Activated CD8-positive, alpha-beta memory T cell treated with anti-CD3 and anti-CD28 coated beads, Interleukin-2, amount 10 ng/mL, durations not matched to agents 7 days and 5 days (primary cell): ENCODE results near the gene KRT12. TPM values are rescaled to one million over a fixed set of nuclear protein-coding genes. Genes with fewer than 3 reads are reported as not detected.

Source experiments
- ATAC-seq: fragments of 150-1000 bp; cut with Tn5 transposase; one replicate; pipeline ENCODE4 v1.10.0; 2021; ENCODE audit warnings: moderate library complexity
- CTCF ChIA-PET: fragments of 350-600 bp; sonication (Branson Sonifier 250); formaldehyde crosslinking; loops from one replicate; lab custom pipeline; 2021; ENCODE audit warnings: antibody characterized with exemption; lab: Charles Lee
- DNase-seq: peaks from one replicate; pipeline ENCODE4 v3.0.0-alpha.2; 2020
- H3K27ac Mint-ChIP-seq: one replicate; pipeline ENCODE4 v1.8.0; 2021; ENCODE audit warnings: mild to moderate bottlenecking, mixed read lengths
- H3K27me3 Mint-ChIP-seq: one replicate; pipeline ENCODE4 v1.8.0; 2021; ENCODE audit warnings: mixed read lengths
- H3K36me3 Mint-ChIP-seq: one replicate; pipeline ENCODE4 v1.8.0; 2021; ENCODE audit warnings: mild to moderate bottlenecking, mixed read lengths
- H3K4me1 Mint-ChIP-seq: one replicate; pipeline ENCODE4 v1.8.0; 2021; ENCODE audit warnings: mixed read lengths
- H3K4me3 Mint-ChIP-seq: one replicate; pipeline ENCODE4 v1.8.0; 2021; ENCODE audit warnings: mild to moderate bottlenecking, moderate library complexity, mixed read lengths
- H3K9me3 Mint-ChIP-seq: one replicate; pipeline ENCODE4 v1.8.0; 2022; ENCODE audit warnings: low read depth, mixed read lengths
- total RNA-seq, 2 experiments: library from RNA; stranded (reverse); gene quantifications; one replicate each; pipeline ENCODE4 v1.2.3, GENCODE V29; 2021

Gene KRT12
- total RNA-seq, 2 experiments from 2014 or later: not detected

- H3K9me3 Mint-ChIP-seq: no peaks in the 10 kb centered on the region
- DNase-seq: no peak
- H3K36me3 Mint-ChIP-seq: no peaks in the 10 kb centered on the region
- no peak for ATAC-seq
- no peak overlapping the region for H3K27ac Mint-ChIP-seq
- no peak overlapping the region for H3K4me3 Mint-ChIP-seq
- no peaks in the 10 kb centered on the region for H3K4me1 Mint-ChIP-seq
- H3K27me3 Mint-ChIP-seq: peaks cover 44% of the 10 kb centered on the region
- CTCF ChIA-PET: interaction anchor here (1.3 kb wide), 1 partner anchor 813 kb away, joined by 3 read pairs; no protein-coding TSS in a partner anchor
Measured at GRCh38 chr17:40849723-40850122, 17.3 kb downstream of the KRT12 start.

DNA sequence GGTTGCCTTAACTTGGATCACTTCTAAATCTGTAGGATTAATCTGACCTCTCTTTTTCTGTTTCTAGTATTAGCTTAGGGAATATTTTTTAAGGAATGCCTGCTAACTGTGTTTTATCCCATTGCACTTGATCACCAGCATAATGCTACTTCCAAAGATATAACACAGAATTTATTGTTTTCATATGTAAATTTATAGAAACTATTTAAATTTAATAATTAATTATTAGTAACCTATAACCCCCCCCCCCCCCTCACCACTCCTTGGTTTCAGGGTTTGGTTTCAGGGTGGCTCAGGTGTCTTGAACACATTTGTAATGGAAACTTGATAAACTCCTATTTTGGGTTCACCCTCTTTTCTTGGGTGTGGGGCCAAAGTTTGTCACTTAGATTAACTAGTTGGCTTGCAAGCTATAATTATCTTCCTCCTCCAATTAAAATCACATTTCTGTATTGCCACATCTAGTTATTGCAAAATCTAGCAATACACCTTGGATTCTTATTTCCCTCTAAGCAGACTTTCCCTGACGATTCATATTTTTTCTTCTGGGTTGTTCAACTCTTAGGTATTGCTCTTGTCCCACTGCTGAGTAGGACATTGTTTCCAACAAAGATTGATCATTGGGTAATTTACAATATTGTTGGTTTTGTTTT is 18.3 kb downstream of the KRT12 start:
- CTCF ChIA-PET: interaction anchor here (1.1 to 1.3 kb wide), 2 partner anchors 800 to 814 kb away, joined by 3 read pairs; no protein-coding TSS in a partner anchor
- ATAC-seq: no peak

DNA sequence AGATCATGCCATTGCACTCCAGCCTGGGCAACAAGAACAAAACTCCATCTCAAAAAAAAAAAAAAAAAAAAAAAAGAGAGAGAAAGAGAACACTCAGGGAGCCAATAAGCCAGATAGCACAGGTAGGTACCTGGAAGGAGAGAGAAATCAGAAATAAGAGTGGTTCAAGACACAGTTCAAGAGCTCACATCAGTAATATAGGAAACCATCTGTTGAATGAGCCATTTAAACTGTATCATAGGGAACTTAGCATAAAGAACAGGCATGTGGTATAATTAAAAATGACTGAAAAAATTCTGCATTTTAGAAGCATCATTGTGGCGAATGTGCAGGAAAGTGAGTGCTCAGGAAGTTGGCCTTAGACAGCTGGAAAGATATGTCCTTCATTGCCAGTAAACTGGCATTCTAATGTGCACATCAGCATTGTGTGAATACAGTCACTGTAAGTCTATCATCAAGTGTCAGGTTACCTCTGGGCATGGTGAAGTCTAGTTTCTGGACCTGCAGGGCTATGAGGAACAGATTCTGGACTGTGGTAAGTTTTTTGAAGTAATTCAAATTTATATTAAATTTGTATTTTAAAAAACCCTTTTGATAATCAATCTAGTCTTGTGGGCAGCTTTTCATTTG is 20.4 kb downstream of the KRT12 start:
- Mint-ChIP-seq H3K4me1 (peaks cover 2% of the 10 kb centered on the region), H3K27ac (no peak overlapping the region), H3K9me3 (no peaks in the 10 kb centered on the region), H3K36me3 (no peaks in the 10 kb centered on the region), H3K4me3 (no peak overlapping the region), H3K27me3 (peaks cover 46% of the 10 kb centered on the region)
- DNase-seq: no peak
- CTCF ChIA-PET: interaction anchor here (0.9 kb wide), 1 partner anchor 39 kb away, joined by 3 read pairs; no protein-coding TSS in a partner anchor
- ATAC-seq: no peak

More for the DNA sequence above, 18.3 kb downstream of the KRT12 start:
- no peak for DNase-seq
- no peak overlapping the region for H3K4me3 Mint-ChIP-seq
- H3K27ac Mint-ChIP-seq: no peak overlapping the region
- no peaks in the 10 kb centered on the region for H3K9me3 Mint-ChIP-seq
- no peaks in the 10 kb centered on the region for H3K4me1 Mint-ChIP-seq
- H3K36me3 Mint-ChIP-seq: no peaks in the 10 kb centered on the region
- H3K27me3 Mint-ChIP-seq: peaks cover 46% of the 10 kb centered on the region

DNA sequence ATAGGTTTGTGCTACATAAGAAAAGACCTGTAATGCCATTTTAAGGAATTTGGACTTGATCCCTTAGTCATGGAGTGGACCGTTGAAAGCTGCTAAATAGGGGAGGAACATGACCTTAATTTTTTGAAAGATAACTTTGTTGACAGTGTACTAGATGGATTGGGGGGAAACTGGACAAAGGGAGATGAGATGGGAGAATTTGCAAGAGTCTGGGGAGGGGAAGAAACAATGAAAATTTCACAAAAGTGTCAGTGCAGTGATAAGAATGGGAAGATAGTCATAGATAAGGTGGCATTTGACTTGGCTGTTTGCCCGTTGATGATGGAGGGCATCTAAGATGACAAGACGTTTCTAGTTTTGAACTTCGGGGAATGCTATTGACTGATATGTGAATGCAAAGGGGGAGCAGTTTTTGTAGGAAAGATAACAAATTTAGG is 22.3 kb downstream of the KRT12 start:
- DNase-seq (no peak), ATAC-seq (no peak)
- Mint-ChIP-seq H3K36me3 (no peaks in the 10 kb centered on the region), H3K4me1 (peaks cover 2% of the 10 kb centered on the region), H3K27ac (no peak overlapping the region), H3K9me3 (no peaks in the 10 kb centered on the region), H3K27me3 (peaks cover 43% of the 10 kb centered on the region), H3K4me3 (no peak overlapping the region)
- CTCF ChIA-PET: no interaction called here

DNA sequence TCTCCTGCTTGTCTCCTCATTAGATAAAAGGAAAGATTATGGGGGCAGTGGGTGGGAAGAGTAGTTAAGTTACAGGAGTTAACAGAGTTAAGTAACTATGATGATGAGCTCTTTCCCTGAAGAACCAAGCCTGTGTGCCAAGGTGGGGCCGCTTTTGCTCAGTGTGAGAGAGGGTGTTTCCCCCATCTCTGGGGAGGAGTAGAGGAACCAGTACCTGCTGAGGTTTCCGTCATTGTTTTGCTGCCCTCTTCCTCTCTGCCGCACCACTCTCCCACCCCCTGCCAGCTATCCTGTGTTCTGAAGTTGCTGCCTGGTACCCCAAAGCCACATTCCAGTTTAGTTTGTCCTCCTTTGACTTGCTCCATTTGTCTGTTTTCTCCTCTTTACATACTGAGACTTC is 23.8 kb downstream of the KRT12 start:
- Mint-ChIP-seq H3K9me3 (no peaks in the 10 kb centered on the region), H3K27ac (no peak overlapping the region), H3K4me3 (no peak overlapping the region), H3K4me1 (peaks cover 2% of the 10 kb centered on the region), H3K36me3 (no peaks in the 10 kb centered on the region), H3K27me3 (peaks cover 39% of the 10 kb centered on the region)
- CTCF ChIA-PET: no interaction called here
- ATAC-seq: no peak
- no peak for DNase-seq

DNA sequence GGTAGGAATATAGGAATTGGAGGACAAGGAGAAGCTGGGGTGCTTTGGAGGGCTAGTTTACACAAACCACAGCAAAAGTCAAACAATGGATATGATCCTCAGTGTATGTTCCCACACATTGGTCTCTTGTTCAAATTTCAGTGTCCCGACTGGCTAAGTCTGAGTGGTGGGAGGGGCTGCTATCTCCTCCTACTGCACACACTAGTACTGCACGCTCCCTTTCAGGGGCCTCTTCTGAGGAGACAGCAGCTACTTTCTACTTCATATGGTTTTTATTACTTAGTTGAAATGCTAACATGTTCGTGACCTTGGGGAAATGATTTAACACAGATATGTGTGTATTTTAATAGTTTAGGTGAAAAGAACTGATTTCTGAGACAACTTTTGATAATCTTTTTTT is 25.8 kb downstream of the KRT12 start:
- no peak for DNase-seq
- Mint-ChIP-seq H3K36me3 (no peaks in the 10 kb centered on the region), H3K4me1 (peaks cover 2% of the 10 kb centered on the region), H3K27ac (no peak overlapping the region), H3K9me3 (no peaks in the 10 kb centered on the region), H3K27me3 (peaks cover 28% of the 10 kb centered on the region), H3K4me3 (no peak overlapping the region)
- no peak for ATAC-seq
- CTCF ChIA-PET: no interaction called here

- Mint-ChIP-seq H3K36me3 (peaks cover 8% of the 10 kb centered on the region), H3K27ac (no peak overlapping the region), H3K4me3 (no peak overlapping the region), H3K27me3 (peaks cover 11% of the 10 kb centered on the region), H3K9me3 (no peaks in the 10 kb centered on the region), H3K4me1 (peaks cover 2% of the 10 kb centered on the region)
- ATAC-seq: no peak
- DNase-seq: no peak
- CTCF ChIA-PET: no interaction called here
Measured at GRCh38 chr17:40839194-40839593, 27.8 kb downstream of the KRT12 start.

DNA sequence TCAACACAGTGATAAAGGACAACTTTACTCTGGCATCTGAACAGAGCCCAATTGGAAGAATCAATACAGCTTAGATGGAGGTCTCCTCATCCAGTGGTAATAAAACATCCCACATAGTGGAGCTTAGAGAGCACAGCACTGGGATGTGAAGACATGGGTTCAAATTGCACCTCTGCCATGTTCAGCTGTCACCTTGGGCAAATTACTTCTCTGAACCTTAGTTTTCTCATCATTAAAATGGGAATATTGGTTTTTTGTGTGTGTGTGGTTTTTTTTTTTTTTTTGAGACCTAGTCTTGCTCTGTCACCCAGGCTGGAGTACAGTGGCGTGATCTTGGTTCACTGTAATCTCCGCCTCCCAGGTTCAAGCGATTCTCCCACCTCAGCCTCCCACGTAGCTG is 31.0 kb downstream of the KRT12 start:
- CTCF ChIA-PET: interaction anchor here (0.7 to 1.3 kb wide), 2 partner anchors 20 to 172 kb away, joined by 3 to 4 read pairs; no protein-coding TSS in a partner anchor
- no peak overlapping the region for H3K27ac Mint-ChIP-seq
- peaks cover 3% of the 10 kb centered on the region for H3K27me3 Mint-ChIP-seq
- peaks cover 9% of the 10 kb centered on the region for H3K4me1 Mint-ChIP-seq
- no peaks in the 10 kb centered on the region for H3K9me3 Mint-ChIP-seq
- no peak overlapping the region for H3K4me3 Mint-ChIP-seq
- H3K36me3 Mint-ChIP-seq: peaks cover 9% of the 10 kb centered on the region
- DNase-seq (no peak), ATAC-seq (no peak)

DNA sequence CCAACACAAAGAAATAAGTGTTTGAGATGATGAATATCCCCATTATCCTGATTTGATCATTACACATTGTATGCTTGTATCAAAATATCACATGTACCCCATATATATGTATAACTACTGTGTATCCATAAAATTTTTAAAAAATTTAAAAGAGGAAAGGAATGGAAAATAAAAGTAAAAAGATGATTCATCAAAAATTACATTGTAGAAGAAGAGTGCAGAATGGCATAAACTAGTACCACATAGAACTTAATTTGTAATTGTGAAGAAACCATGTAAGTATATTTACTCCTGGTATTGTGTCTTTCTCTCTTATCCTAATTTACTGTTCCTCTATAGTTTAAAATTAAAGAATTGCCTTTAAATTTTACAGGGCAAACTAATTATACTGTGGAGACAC is 33.1 kb downstream of the KRT12 start:
- H3K36me3 Mint-ChIP-seq: peaks cover 9% of the 10 kb centered on the region
- H3K4me3 Mint-ChIP-seq: no peak overlapping the region
- DNase-seq (no peak), ATAC-seq (no peak)
- peaks cover 9% of the 10 kb centered on the region for H3K4me1 Mint-ChIP-seq
- CTCF ChIA-PET: no interaction called here
- no peak overlapping the region for H3K27ac Mint-ChIP-seq
- no peaks in the 10 kb centered on the region for H3K9me3 Mint-ChIP-seq
- no peaks in the 10 kb centered on the region for H3K27me3 Mint-ChIP-seq

DNA sequence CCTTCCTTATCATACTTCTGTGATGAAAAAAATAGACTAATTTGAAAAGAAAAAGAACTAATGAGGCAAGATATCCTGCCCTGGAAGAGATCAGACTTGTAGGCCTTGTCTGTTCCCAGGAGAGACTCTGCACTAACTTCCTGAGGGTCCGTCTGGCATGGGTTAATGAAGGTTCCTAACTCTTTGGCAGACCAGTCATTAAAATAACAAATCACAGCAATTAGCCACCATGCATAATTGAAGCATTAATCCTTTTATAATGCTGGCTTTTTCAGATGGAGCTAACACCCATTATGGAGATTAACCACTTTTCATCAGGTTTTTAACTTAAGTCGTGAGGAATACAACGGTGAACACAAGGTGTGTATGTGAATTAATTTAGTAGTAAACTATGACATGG is 34.2 kb downstream of the KRT12 start:
- no peak overlapping the region for H3K4me3 Mint-ChIP-seq
- DNase-seq (no peak), ATAC-seq (no peak)
- no peaks in the 10 kb centered on the region for H3K27me3 Mint-ChIP-seq
- H3K27ac Mint-ChIP-seq: no peak overlapping the region
- CTCF ChIA-PET: interaction anchor here (1.0 to 2.3 kb wide), 4 partner anchors 14 to 830 kb away, joined by 3 to 8 read pairs (median 4); no protein-coding TSS in a partner anchor
- H3K9me3 Mint-ChIP-seq: no peaks in the 10 kb centered on the region
- H3K36me3 Mint-ChIP-seq: peaks cover 11% of the 10 kb centered on the region
- peaks cover 11% of the 10 kb centered on the region for H3K4me1 Mint-ChIP-seq

- Mint-ChIP-seq H3K9me3 (no peaks in the 10 kb centered on the region), H3K4me3 (no peak overlapping the region), H3K36me3 (peaks cover 8% of the 10 kb centered on the region), H3K4me1 (peaks cover 18% of the 10 kb centered on the region), H3K27me3 (no peaks in the 10 kb centered on the region), H3K27ac (no peak overlapping the region)
- ATAC-seq (no peak), DNase-seq (no peak)
- CTCF ChIA-PET: interaction anchor here (1.2 kb wide), 1 partner anchor 12 kb away, joined by 3 read pairs; no protein-coding TSS in a partner anchor
Measured at GRCh38 chr17:40830085-40830776, 36.8 kb downstream of the KRT12 start.

GRCh38 chr17:40828454-40829044 is 38.5 kb downstream of the KRT12 start:
- Mint-ChIP-seq H3K9me3 (no peaks in the 10 kb centered on the region), H3K36me3 (peaks cover 3% of the 10 kb centered on the region), H3K27ac (no peak overlapping the region), H3K4me3 (no peak overlapping the region), H3K27me3 (no peaks in the 10 kb centered on the region), H3K4me1 (peaks cover 25% of the 10 kb centered on the region)
- ATAC-seq: no peak
- CTCF ChIA-PET: no interaction called here
- no peak for DNase-seq
